ENCODE data around the gene ZFAND3.

ZFAND3 gene

DNA sequence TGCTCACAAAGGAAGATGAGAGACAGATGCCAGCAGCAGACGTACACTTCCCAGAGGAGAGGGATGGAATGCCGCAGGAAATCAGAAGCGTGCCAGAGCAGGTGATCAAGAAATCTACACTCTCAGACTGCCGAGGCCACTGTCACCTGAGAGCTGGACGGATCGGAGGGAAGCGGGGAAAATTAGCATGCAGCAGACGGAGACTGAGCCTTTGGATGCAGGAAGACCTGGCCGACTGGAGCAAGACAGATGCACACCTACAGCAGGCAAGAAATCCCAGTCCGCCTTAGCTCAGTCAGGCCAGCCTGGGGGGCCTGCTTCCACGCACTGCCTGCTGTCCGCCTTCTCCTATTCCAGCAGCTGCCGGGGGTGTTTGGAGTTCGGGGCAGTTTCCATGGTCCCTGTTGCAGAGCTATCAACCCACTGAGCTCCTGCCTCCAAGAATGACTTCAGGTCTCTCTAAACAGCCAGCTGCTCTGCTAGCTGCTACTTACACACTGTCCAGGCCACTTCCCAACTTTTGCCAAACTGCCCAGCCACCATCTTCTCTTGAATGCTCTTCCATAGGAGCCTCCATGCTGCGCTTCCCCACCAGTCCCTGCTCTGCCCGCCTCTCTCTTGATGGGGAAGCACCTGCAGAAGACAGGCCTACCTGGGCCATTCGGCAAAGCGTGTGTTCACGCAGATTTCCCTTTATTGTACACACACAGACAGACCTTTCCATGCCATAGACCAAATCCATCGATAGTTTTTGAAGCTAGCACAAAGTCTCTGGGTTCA lies 368.5 kb downstream of the ZFAND3 start:
- DNase-seq (ENCODE audit: low spot score): no peak

DNA sequence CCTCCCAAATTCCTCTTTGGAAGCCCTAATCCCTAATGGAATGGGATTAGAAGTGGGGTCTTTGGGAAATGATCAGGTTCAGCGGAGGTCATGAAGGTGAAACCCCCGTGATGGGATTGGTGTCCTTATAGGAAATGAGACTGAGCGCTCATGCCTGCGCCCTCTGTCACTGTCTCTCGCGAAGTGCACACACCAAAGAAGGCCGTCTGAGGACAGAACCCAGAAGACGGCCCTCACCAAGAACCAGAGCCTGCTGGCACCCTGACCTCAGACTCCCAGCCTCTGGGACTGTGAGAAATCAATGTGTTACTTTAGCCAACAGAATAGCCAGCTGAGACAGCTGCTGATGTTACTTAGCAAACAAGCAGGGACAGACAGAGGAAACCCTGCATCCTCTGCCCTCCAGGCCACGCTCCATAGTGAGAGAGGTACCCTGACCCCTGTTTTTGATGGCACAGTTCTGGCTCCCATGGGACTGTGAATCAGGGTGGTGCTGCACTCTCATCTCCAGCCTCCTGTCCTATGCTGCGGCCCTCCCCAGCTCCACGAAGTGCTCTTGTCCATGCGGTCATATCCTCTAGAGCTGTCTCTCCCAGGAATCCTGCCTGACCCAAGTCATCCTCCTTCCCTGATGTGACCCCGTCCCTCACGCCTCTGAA lies 369.3 kb downstream of the ZFAND3 start:
- DNase-seq (ENCODE audit: low spot score): no peak

DNA sequence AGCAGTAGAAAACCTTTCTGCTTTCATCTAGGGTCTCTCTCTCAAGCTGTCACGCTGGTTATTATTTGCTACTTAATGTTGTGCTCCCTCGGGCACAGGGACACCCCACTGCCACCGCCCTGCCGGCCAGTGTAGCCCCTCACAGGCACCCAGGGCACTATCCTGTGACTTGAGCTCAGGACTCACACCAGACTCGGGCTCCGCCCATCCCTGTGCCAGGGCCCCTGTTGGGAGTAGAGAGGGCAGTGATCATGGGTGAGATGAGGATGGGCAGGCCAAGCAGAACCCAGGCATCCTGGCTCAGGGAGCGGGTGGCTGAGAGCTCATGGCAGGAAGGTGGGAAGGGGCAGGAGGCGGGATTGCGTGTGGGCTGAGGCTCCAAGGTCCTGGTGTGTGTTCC lies 371.9 kb downstream of the ZFAND3 start:
- DNase-seq (ENCODE audit: low spot score): no peak

DNA sequence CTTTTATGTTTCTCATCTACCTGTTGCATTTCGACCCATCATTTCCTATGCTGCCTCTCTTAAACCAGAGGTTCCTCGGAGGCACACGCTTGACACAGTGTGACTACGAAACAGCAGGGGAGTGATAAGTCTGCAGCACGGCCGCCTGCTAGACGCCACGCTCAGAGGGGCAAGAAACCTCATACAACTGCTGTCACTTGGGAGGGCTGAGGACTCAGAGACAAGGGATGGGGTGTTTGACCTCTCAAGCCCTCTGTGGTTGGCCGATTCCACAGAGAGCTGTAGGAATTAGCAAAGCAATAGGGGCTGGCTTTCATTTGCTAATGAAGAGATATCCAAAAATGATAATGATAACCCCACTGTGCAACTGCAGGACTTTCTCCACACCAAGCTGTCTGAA lies 372.5 kb downstream of the ZFAND3 start:
- DNase-seq (ENCODE audit: low spot score): no peak

DNA sequence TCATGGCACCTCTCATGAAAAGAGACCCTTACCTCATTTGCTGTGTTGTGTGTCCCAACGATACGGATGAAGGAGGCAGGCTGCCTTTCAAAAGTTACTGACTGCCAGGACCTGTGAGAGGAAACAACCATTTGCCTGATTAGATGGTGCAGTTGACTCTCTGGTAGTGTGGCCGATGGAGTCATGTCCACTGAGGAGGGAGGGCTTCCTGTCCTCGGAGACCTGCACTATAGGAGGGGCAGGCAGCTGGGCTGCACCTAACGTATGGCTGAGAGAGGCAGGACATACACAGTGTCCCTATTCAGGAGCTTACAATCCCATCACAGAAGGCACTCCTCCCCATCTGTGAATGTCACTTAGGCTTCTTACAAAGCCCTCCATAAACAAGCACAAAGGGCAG lies 373.0 kb downstream of the ZFAND3 start:
- no peak for DNase-seq (ENCODE audit: low spot score)

DNA sequence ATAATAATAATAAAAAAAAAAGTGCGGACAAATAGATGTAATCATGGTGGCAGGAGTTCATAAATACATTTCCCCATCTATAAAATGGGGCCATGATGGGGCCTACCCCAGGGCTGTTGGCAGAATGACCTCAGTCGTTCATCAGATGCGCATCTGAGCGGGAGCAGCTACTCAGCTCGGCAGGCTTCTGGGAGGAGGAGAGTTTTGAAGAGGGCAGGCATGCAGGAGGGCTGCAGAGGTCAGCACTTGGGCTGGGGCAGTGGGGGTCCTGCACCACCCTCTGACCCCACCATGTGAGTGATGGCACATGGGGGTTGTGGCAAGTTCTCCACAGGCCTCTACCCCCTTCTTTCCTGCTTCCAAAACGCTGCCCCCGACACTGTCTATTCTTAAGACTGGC lies 373.5 kb downstream of the ZFAND3 start:
- DNase-seq (ENCODE audit: low spot score): no peak

DNA sequence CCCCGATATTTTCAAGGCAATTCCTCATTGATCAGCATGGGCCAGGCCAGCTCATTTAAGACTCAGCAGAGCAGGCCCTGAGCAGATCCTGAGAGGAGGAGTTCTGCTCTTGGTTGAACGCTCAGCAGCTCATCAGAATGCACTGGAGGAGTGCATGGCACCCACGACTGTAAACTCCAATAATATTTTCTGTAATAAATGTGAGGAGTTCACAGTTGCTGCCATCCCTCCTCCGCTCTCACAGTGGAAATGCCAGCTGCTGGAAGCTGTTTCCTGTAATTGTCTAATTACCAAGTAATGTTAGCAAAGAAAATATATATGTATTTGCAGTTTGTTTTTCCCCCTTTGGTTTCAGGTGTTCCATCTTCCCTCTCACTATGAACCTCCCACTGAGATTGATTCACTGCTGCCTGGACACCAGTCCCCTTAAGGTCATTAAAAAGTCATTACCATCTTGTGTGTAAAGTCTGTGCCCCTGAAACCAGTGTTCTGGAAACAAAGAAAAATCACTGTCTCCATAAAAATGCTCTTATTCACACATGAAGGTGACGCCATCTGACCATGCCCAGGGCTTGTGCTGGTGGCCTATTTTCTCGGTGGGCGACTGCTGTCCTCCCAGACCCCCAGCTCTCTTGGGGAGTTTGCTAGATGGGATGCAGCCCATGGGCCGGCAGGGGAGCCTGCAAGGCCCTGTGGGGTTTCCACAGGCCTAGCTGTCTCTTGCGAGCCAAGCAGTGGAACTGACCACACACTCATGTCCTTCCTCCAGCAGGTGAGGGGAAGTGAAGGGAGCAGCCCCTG lies 374.2 kb downstream of the ZFAND3 start:
- DNase-seq (ENCODE audit: low spot score): no peak

DNA sequence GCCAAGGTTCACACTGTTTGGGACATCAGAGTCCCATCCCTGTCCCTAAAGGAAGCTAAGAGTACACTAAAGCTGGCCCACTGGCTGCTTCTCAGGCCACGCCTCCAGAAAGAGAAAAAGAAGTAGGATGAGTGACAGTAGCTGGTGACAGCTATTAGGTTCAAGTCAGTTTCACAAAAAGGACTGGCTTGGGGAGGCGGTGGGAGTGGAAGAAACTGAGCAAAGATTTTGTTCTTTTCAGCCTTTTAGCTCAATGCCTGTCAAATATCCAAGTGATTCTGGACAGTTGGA lies 374.7 kb downstream of the ZFAND3 start:
- no peak for DNase-seq (ENCODE audit: low spot score)

DNA sequence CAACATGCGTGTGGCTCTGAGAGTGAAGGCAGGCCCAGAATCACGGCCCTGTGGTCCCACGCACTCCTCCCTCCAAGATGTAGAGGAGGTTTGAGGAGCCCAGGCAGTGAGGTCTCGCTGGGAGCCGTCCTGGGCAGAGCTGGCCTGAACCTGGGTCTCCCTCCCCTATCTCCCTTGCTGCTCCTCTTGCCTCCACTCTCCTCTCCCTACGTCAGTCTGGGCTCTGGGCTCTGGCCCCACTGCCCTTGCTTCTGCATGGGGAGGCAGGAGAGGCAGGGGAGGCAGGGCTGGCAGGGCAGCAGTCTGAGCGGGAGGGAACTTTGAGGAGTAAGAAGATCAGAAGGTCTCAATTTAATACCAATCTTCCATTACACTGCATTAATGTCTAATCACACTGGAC lies 375.1 kb downstream of the ZFAND3 start:
- DNase-seq (ENCODE audit: low spot score): no peak

DNA sequence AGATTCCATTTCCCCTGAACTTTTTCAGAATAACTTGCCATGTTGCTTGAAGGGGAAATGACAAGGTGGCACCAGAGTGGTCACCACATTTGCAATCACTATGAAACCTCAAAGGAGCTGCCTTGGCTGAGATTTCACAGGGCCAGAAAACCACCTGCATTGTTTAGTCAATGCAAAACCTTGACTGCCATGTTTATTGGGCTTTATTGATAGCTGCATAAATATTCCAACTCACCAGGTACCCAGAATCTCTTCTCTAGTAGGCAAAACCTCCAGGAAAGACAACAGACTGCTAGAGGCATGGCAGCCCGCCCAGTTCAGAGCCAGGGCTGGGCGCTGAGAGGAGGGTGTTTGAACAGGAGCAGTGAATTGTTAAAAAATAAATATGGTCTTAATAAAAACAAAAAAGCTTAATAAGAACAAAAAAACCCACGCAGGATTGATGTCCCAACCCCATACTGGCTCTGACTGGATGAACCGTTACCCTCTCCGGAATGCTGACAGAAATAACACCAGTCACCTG lies 375.6 kb downstream of the ZFAND3 start:
- no peak for DNase-seq (ENCODE audit: low spot score)

DNA sequence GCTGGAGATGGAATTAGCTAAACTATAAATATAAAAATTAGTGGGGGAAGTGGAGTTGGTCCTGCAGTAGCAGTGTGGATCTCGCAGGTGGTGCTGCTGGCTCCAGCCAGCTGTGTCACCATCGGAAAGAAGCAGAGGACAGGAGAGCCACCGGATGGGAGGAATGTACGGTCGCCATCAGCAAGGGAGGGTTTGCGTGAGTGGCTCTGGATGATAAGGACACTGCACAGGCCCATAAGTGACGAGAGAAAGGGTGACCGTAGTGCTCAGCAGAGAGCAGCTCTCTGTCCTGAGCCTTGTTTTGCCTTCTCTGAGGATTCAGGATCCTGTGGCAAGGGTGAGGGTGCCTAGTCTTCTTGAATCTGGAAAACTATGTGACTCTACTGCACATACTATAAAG lies 378.7 kb downstream of the ZFAND3 start:
- no peak for DNase-seq (ENCODE audit: low spot score)
